Measurements from ENCODE around the gene HPGDS. TPM values are rescaled to one million over a fixed set of nuclear protein-coding genes. Genes with fewer than 3 reads are reported as not detected.
A peak's percentile ranks its signal among the peaks of the same experiment; 100 is the strongest.

The HPGDS gene
- total and polyA plus RNA-seq, 4 donors: 0.08 to 4.9 (median 0.18) TPM

- Histone ChIP-seq H3K4me1 (ENCODE audit: control insufficient read depth in 4 of 4, insufficient read depth in 4 of 4, low read length in 3 of 4) (no peaks in the 10 kb centered on the region), H3K9me3 (ENCODE audit: control insufficient read depth in 4 of 4, low read length in 3 of 4) (no peaks in the 10 kb centered on the region), H3K4me3 (ENCODE audit: low read depth in 1 of 3, low read length in 3 of 3) (no peak overlapping the region), H3K36me3 (ENCODE audit: control insufficient read depth in 4 of 4, insufficient read depth in 3 of 4, low read depth in 1 of 4, low read length in 3 of 4) (no peaks in the 10 kb centered on the region), H3K27ac (ENCODE audit: low read depth in 1 of 2, low read length in 2 of 2) (no peak overlapping the region), H3K27me3 (ENCODE audit: control insufficient read depth in 4 of 4, insufficient read depth in 4 of 4, low read length in 3 of 4) (no peaks in the 10 kb centered on the region), H3K9ac (ENCODE audit: low read depth in 1 of 2, low read length in 2 of 2) (no peak overlapping the region)
- 91% methylated on average over 3 of the region's 3 CpGs for WGBS
- DNase-seq (ENCODE audit: low spot score): no peak
- TF ChIP-seq, protein P1, sequence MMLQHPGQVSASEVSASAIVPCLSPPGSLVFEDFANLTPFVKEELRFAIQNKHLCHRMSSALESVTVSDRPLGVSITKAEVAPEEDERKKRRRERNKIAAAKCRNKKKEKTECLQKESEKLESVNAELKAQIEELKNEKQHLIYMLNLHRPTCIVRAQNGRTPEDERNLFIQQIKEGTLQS (IDR thresholded peaks at IDR 0.05): no peak
- TF ChIP-seq MAX (IDR thresholded peaks at IDR 0.05) (no peak), JUND (IDR thresholded peaks at IDR 0.05) (no peak), NR2F2 (IDR thresholded peaks at IDR 0.05) (no peak), EGR1 (IDR thresholded peaks at IDR 0.05; ENCODE audit: low read depth in 2 of 2) (no peak), RXRA (IDR thresholded peaks at IDR 0.05) (no peak), TAF1 (conservative IDR thresholded peaks at IDR 0.05) (no peak), SP1 (IDR thresholded peaks at IDR 0.05) (no peak)
- TF ChIP-seq, protein P2, sequence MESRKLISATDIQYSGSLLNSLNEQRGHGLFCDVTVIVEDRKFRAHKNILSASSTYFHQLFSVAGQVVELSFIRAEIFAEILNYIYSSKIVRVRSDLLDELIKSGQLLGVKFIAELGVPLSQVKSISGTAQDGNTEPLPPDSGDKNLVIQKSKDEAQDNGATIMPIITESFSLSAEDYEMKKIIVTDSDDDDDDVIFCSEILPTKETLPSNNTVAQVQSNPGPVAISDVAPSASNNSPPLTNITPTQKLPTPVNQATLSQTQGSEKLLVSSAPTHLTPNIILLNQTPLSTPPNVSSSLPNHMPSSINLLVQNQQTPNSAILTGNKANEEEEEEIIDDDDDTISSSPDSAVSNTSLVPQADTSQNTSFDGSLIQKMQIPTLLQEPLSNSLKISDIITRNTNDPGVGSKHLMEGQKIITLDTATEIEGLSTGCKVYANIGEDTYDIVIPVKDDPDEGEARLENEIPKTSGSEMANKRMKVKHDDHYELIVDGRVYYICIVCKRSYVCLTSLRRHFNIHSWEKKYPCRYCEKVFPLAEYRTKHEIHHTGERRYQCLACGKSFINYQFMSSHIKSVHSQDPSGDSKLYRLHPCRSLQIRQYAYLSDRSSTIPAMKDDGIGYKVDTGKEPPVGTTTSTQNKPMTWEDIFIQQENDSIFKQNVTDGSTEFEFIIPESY (IDR thresholded peaks at IDR 0.05): no peak
These were observed 8.8 kb downstream of the HPGDS start for GRCh38 chr4:94333866-94334265.

DNA sequence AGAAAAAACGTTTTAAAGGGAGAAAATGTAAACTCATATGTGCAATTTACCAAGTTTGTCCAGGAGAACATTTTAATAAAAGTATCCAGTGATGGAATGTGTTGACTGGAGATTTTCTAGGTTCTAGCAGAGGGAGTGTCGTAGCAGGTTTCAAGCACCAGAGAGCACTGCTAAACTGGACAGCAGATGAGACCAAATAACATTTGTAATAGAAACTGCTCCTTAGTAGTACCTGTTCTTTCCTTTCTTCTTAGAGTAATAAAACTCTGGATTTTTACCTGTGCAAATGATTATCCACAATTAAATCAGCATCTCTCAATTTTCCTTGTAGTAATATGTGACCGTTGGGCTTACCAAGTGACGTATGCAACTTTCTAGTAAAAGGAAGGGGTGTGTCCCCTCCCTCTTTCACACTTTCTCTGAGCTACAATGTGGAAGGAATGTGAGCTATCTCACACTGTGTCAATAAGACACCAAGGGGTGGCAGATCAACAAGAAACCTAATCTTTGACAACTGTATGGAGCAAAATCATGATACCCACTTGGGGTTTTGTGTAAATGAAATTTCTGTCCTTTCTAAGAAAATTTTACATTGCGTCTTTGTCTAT is 9.5 kb downstream of the HPGDS start:
- H3K4me3 ChIP-seq (ENCODE audit: low read depth in 1 of 3, low read length in 3 of 3): no peak overlapping the region
- no peak for DNase-seq (ENCODE audit: low spot score)
- H3K36me3 ChIP-seq (ENCODE audit: control insufficient read depth in 4 of 4, insufficient read depth in 3 of 4, low read depth in 1 of 4, low read length in 3 of 4): no peaks in the 10 kb centered on the region
- no peak overlapping the region for H3K27ac ChIP-seq (ENCODE audit: low read depth in 1 of 2, low read length in 2 of 2)
- H3K9ac ChIP-seq (ENCODE audit: low read depth in 1 of 2, low read length in 2 of 2): no peak overlapping the region
- TF ChIP-seq RAD21 (IDR thresholded peaks at IDR 0.05) (peak; percentile 11 to 18), CTCF (IDR thresholded peaks at IDR 0.05; ENCODE audit: low read depth, low read length, missing input control) (no peak)
- H3K27me3 ChIP-seq (ENCODE audit: control insufficient read depth in 4 of 4, insufficient read depth in 4 of 4, low read length in 3 of 4): no peaks in the 10 kb centered on the region
- WGBS: 53% methylated on average over 5 of the region's 5 CpGs
- no peaks in the 10 kb centered on the region for H3K9me3 ChIP-seq (ENCODE audit: control insufficient read depth in 4 of 4, low read length in 3 of 4)
- no peaks in the 10 kb centered on the region for H3K4me1 ChIP-seq (ENCODE audit: control insufficient read depth in 4 of 4, insufficient read depth in 4 of 4, low read length in 3 of 4)

GRCh38 chr4:94329933-94330332 is 12.7 kb downstream of the HPGDS start:
- no peaks in the 10 kb centered on the region for H3K27me3 ChIP-seq (ENCODE audit: control insufficient read depth in 4 of 4, insufficient read depth in 4 of 4, low read length in 3 of 4)
- no peak for TF ChIP-seq RXRA (IDR thresholded peaks at IDR 0.05)
- TF ChIP-seq CTCF (IDR thresholded peaks at IDR 0.05; ENCODE audit: low read depth, low read length, missing input control): no peak
- TF ChIP-seq TAF1 (conservative IDR thresholded peaks at IDR 0.05): no peak
- TF ChIP-seq HNF4A (conservative IDR thresholded peaks at IDR 0.05): no peak
- H3K27ac ChIP-seq (ENCODE audit: low read depth in 1 of 2, low read length in 2 of 2): no peak overlapping the region
- DNase-seq (ENCODE audit: low spot score): no peak
- peaks cover 5 to 17% (median 7%) of the 10 kb centered on the region in 4 donors for H3K9me3 ChIP-seq (ENCODE audit: control insufficient read depth in 4 of 4, low read length in 3 of 4)
- no peaks in the 10 kb centered on the region for H3K36me3 ChIP-seq (ENCODE audit: control insufficient read depth in 4 of 4, insufficient read depth in 3 of 4, low read depth in 1 of 4, low read length in 3 of 4)
- no peak overlapping the region for H3K4me3 ChIP-seq (ENCODE audit: low read depth in 1 of 3, low read length in 3 of 3)
- 62% methylated on average over 1 of the region's 1 CpG for WGBS
- H3K4me1 ChIP-seq (ENCODE audit: control insufficient read depth in 4 of 4, insufficient read depth in 4 of 4, low read length in 3 of 4): no peaks in the 10 kb centered on the region
- H3K9ac ChIP-seq (ENCODE audit: low read depth in 1 of 2, low read length in 2 of 2): no peak overlapping the region

Data from liver (tissue), 9 donors.